GM19238 (cell line): Measurements from ENCODE around the gene BACH2.

Experiments
- DNase-seq: peaks from one replicate; pipeline ENCODE4 v3.0.0; 2011; ENCODE audit warnings: low spot score; ENCODE audit not compliant: insufficient read length

Gene BACH2

DNA sequence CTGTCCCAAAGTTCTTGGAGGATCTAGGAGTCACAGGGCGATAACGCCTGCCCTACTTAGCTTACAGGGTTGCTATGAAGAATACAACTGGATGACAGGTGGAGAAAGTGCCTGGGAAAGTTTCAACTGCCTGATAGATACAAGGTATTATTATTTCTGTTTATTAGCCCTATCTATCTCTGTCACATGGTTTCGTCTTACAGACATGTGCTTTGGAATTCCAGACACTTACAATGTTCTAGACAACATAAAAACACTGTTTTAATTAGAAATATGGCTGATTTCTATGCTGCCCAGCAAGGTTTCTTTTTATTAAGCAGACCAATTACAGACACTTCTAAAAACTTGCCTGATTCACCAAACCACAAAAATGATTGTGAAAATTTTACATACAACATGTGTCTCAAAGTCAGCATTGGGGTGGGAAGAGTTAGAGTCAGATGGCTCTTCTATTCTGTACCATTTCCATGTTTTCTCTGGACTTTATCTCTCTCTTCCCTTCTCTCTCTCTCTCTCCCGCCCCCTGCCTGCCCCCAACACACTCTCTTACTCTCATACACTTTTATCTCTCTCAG, 352.4 kb downstream of the BACH2 start:
- DNase-seq, result no peak

DNA sequence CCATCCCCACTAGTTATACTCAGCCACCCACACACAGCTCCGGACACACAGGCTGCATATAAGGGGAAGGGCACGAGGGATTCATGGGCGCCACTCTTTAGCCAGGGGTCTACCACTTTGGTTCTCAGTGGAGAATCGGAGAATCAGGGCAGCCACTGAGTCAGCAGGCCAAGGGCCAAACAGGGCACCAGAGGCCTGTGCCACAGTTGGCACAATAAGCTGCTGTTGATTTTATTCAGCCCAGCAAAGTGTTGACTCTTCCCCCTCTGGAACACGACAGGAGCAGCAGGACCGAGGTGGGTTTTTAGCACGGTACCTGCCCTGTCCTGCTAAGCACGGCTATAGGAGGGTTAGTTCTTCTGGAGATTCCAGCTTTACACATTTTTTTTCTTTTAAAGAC, 354.0 kb downstream of the BACH2 start:
- DNase-seq, result no peak

DNA sequence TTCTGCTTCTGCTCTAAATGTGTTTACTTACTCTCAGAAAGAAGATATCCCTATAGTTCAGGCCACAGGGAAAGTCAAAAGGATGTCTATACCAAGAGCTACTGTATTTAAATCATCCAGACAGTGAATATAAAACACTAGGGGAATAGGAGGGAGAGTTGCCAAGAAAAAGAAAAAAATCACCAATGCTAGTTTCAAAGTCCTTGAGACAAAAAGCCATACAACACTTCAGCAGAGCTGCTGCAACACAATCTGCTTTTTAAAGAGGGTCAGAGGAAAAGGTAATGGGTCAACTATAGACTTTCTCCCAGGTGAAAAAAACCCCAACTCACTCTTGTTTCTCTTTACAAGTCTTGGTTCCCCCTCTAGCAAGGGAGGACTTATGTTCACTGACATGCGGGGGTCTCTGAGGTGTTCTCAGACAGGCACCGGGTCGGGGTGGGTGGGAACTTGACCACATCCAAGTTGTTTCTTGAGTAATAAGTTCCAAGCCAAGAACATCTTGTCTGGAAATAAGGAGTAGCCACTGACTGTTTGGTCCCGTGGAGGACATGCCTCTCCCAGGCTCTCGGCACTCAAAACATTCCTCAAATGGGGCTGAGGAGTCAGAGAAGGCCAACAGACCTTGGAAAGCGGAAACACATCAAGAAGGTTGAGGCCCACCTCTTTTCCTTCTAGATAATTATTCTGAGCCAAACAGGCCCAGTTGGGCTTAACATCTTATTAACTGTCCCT, 354.7 kb downstream of the BACH2 start:
- DNase-seq, result no peak

DNA sequence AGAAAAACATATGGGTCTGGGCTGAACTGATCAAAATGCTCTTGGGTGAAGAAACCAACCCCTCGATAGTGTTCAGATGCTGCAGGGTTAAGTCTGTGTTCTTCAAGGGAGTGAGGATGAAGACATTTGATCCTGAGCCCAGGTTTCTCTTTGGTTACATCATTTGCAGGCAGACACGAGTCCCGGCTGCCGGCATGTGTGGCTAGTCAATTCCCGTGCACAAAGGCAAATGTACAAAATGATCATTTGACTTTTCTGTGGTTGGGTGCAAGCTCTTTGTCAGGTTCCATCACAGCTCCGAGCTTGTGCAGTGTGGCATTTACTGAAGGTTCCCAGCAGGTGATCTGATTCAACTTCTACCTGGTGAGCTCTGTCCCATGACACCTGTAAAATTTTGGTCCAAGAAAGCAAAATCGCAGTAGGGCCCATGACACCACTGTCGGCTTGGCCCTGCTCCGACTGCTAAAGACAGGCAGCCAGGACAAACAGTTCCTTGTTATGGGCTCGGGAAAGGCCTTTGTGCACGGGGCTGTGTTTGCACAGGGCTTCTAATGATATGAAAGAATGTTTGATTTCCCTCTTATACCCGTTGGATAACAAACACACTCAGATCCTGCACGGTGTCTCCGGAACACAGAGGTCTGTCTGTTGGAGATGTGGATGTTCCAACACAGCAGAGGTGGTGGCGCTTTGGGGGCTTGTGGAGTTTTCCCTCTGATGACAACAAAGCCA, 355.4 kb downstream of the BACH2 start:
- no peak for DNase-seq

DNA sequence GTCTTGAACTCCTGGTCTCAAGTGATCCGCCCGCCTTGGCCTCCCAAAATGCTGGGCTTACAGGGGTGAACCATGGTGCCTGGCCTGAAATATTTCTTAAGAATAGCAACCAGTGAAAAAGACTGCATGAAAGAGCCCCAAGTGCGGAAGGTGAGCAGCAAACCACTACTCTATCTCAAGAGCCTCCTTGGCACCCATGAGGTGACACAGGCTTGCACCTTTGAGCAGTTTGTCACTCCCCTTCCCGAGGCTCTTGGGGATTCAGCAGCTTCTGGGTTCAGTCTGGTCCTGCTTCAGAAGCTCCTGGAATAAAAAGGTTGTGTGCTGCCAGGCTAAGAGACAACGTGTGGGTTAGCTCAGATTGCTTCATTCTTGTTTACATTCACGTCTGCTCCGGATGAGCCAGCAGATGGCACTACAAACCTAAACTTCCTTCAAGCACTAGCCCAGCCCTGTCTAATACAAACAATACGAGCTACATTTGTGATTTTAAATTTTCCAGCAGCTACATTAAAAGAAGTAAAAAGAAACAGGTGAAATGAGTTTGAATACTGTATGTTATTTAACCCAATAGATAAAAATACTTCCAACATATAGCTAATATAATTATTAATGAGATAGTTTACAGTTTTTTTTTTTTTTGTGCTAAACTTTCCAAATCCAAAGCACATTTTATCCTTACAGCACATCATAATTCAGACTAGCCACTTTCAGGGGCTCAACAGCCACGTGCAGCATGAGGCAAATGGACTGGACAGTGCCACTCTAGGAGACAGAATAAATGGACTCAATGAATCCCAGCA, 356.2 kb downstream of the BACH2 start:
- peak; percentile 41 for DNase-seq

DNA sequence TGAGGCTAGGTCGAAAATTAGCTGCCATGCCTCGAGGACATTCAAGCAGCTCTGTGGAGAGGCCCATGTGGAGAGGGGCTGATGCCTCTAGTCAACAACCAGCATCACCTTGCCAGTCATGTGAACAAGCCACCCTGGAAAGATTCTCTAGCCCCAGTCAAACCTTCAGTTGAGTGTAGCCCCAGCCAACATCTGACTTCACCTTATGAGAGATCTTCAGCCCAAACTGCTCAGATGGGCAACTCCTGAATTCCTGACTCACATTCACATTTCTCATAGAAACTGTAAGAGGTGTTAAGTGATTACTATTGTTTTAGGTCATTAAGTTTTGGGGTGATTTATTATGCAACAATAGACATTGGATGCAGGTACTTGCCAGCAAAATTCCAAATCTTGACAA, 357.5 kb downstream of the BACH2 start:
- DNase-seq, result no peak

DNA sequence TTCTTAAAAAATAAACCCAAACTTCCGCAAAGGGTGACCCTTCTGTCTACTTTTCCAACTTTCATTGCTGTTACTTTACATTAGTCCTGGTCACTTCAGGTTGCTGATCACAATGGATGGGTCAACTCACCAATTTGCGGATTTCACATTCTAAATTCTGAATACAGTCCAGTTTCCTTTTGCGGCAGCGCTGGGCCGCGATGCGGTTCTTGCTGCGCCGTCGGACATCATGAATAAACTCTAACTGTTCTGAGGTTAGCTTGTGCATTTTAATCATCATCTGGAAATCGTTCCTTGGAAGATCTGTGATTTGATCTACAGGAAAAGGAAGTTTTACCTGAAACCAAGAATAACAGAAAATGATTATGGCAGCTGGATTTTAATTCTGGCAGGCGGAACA, 358.6 kb downstream of the BACH2 start:
- no peak for DNase-seq

DNA sequence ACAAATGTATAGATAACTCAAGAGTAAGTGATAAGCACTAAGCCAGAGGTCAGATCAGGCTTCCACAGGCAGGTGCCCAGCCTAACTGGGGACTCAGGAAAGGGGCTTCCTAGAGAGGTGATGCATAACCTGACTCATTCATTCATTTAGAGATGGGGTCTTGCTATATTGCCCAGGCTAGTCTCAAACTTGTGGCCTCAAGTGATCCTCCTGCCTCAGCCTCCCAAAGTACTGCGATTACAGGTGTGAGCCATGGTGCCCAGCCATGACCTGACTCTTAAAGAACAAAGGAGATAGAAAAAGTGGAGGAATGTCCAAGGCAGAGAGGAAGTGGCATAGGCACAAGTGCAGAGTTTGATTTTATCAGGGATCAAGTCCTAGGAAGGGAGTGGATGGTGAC, 360.5 kb downstream of the BACH2 start:
- no peak for DNase-seq

DNA sequence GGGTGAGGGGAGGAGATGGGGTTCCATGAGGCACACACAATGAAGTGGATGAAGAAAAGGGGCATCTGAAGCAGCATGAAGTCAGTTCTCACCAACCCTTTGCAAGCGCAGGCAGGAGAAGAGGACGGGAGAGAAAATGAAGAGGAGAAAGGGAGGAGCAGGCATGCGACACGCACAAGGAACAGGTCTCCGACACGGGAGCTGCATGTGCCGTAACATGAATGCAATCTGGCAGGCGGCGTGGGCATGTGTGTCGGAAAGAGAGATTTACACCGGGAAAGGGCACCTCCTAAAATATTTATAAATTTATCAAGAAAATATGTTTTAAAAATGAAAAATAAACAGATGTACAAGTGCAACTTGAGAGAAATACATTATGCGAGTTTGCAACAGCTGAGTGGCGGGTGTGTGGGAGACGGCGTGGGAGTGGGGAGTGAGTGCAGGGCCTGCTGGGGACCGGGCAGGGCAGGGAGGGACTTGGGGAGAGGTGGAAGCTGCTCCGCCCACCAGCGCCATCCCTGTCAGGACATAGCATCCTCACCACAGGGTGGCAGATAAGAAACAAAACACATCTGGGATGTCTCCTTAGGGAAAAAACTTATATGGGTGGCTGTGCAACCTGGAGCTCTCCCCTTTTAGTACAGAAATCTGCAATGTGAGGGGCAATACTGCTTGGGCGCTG, 361.8 kb downstream of the BACH2 start:
- no peak for DNase-seq

DNA sequence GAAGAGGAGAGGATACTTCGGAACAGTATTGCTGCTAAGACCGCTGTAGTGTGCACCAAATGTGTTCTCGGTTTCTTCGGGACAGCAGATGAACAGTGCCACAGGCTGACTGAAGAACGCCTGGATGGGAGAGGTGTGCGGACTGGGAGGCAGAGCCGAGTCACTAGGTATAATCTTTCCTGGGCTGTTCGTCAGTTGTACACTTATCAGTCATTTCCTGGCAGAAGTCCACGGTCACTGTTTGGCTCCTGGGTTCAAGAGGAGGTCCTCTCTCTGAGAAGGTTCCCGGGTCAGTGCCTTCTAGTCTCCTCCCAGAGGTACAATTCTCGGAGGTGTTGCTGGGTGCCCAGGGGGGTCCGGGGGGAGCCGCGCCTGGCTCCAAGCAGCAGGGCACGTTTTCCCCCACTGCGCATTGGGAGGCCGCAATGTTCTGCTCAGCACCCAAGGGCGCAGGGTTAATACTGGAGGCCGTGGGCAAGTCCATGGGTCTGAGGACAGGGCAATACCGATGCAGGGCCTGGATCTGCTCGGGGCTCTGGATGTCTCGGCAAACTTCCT, 364.3 kb downstream of the BACH2 start:
- no peak for DNase-seq

DNA sequence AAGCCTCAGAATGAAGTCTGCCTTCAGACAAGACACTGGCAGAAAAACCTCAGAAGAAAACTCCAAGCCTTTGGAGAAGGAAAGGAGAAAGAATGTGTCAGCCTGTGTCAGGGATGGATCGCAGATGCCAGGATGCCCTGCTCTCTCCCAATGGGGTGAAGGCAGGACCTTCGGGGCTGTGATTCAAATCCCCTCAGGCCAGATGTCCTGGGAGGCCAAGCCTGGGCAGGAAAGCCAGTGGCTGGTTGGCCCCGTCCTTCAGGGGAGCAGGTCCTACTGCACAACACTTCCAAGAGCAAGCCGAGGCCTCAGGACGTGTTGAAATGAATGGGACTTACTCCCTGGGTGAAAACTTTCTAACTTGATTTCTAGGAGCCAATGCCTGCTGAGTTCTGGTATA, 365.9 kb downstream of the BACH2 start:
- no peak for DNase-seq

DNA sequence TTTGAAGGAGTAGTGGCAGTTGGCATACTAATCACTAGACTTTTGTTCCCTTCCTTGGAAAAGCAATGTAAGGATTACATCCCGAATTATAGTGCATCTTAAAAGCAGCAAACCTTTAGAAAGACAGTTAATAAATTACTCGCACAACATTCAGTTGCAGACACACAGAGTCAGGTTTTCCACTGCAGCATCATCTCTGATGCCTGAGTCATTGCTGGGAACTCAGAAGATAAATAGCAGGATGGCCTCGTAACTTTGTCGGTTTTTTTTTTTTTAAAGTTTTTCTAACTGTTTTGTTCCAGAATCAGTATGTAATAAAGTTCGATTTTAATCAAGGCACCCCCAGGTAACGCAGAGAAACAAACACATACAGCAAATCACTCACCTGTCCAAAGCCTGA, 368.0 kb downstream of the BACH2 start:
- no peak for DNase-seq

DNA sequence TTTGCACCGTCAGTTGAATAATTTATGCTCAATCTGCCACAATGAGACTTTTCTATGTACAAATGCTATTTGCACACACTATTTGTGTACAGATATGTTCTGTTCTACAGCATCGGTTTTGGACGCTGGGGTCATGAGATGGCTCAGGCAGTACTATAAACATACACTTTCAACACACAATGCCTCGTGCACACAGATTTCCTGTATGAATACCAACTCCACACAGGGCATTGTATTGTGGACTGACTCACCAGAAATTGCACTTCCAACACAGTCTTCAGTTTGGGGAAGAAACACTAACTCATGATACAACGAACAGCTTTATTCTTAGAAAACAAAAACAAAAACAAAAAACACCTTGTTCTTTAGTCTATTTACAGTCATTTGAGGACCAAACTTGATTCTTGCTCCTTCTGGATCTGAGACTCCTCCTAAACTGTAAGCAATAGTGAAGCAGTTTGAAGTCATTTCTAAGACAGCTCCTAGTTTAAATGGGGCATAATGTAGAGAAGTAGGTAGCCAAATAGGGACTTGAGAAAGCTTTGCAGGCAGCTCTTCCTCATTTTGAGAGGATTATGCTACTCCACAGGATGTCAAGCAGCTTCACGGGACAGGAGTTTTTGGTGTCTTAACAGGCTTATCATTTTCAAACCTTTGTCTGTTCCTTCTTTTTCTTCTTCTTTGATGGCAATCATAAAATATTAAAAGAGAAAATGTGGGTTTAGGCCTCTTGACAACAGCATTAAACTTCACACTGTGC, 368.7 kb downstream of the BACH2 start:
- DNase-seq, result no peak

DNA sequence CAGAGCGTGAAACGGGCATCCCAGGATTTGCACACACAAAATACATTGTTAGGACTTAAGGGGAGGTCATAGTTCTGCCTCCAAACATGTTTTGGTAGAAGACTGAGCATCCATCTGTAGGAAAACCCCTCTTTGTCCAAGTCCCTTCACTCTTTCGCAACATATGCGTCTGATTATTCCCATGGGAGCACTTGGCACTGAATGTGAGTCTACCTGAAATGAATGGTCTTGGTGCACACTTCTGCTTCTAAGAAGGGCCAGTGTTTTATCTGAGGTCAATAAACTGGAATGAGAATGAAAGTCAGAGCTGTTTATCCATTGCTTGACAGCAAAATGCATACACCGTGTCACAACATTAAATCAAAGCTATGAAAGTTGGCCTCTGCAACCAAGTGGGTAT, 369.4 kb downstream of the BACH2 start:
- DNase-seq, result no peak

DNA sequence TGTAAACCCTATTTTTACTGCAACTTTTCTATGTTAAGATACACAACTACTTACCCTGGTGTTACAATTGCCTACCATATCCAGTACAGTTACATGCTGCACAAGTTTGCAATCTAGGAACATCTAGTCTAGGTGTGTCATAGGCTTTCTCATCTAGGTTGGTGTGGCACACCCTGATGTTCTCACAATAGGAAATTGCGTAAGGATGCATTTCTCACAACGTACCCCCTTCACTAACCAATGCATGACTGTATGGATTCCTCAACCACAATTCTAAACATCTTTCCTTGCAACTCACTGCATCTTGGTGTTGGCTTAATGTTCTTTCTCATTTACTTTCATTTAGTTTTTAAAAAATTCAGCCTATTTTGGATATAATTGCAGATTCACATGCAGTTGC, 370.8 kb downstream of the BACH2 start:
- no peak for DNase-seq

DNA sequence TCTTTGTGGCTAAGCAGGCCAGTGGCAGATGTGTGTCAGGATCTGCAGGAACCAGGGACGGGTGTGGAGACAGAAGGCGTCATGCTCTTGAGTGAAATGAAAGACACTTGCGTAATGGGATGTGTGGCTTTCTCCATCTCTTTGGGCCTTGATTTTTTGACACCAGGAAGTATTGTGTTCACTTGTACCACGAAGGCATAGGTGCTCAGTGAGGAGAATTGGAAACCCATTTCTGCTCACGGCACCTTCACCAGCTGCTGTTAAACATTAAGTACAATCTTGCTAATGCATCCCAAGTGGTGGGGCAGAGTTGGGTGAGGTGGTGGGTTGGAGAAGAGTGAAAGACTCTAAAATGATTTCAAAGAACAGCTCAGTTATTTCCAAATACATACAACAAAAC, 372.4 kb downstream of the BACH2 start:
- DNase-seq, result no peak

DNA sequence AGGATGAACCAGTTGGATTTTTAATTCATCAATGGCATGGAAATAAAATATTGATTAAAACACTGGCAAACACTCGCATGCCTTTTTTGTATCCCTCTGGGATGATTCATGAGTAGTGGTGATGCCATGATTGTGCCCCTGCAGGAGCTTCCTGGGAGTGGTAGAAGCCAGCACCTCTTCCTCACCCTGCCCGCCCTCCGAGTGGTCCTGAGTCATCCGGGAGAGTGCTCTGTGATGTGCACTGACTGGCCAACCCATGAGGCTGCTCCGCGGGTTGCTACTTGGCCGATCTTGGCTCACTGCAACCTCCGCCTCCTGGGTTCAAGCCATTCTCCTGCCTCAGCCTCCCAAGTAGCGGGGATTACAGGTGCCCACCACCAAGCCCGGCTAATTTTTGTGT, 375.0 kb downstream of the BACH2 start:
- no peak for DNase-seq

DNA sequence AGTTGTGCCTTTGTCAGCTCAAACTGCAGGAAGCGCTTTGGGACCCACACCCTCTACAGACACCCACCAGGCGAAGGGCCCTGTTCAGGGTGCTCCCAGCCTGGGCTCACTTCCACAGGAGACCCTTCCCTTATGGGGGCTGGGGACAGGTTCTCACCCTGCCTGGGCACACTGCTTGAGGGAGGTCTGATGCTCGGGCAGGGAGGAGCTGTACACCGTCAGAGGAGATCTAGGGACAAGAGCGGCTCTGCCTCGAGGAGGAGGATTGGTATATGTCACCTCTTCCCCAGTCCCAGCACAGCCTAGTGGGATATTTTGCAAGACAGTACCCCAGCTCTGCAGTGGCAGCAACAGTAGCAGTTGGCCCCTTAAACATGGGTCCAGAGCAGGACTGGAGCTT, 375.4 kb downstream of the BACH2 start:
- no peak for DNase-seq

DNA sequence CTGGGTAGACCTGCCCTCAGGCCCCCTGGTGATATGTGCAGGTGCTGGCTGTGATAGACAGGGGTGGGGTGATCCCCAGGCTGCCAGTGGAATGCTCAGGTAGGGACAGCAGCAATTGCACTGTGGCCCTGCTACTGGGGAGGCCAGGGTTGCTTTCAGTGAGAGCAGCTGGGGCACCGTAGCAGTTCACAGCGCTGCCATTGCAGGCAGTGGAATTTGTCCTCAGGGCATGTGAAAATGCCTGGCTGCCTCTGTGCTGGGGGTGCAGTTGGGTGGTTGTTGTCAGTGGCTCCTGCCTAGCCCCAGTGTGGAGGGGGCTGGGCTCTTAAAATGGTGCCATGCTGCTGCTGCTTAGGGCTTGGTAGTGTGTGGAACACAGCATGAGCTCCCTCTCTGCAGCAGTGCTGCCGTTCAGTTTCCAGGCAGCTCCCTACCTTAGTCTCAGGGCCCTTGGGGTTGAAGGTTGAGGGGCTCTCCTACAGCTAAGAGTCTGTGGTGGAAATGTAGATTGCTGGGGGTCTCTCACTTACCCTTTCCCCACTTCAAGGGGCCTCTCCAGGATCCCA, 378.8 kb downstream of the BACH2 start:
- DNase-seq, result no peak

DNA sequence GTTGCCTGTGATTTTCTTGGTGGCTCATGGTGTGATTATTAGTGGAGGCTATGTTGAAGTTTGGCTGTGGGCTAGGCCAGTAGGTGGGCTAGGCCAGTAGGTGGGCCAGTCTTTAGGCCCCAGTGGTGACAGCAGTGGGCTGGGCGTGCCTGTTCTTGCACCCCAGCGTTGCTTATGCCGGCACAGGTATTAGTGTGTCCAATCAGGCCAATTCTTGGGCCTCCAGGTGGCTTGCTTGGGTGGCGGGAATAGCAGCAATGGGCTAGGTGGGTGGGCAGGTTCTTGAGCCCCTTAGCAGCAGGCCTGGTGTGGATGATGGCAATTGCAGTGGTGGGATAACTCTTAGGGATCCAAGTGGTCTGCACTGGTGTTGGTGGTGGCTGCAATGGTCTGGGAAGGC, 379.4 kb downstream of the BACH2 start:
- DNase-seq, result no peak
